Gastroesophageal sphincter (tissue), 4 donors: ENCODE data around the gene ACOX3. TPM values are rescaled to one million over a fixed set of nuclear protein-coding genes. Genes with fewer than 3 reads are reported as not detected.
A peak's percentile ranks its signal among the peaks of the same experiment; 100 is the strongest.
"Not testable (repeated sequence)": the region's sequence is repeated elsewhere in the genome, so short reads cannot be mapped to it uniquely, and the experiment has no call there.

ENCODE experiments used
- ATAC-seq: fragments of 150-250 bp; one replicate; pipeline ENCODE4 v1.9.1; 2016; ENCODE audit warnings: mild to moderate bottlenecking, moderate library complexity
- H3K27ac ChIP-seq, 4 donors: fragments of 200-600 bp; sonication (generic) in 3 of 4; 1 replicate in 3 of 4; 2 replicates in 1 of 4; pipeline ENCODE4 v1.5.1; 2016 to 2019
- H3K27me3 ChIP-seq: fragments of 200-600 bp; sonication (generic); one replicate; pipeline ENCODE4 v1.5.1; 2019
- H3K36me3 ChIP-seq, 2 donors: fragments of 200-600 bp; sonication (generic); one replicate each; pipeline ENCODE4 v1.5.1; 2019; ENCODE audit warnings: control low read depth in 1 of 2
- H3K4me1 ChIP-seq, 3 donors: fragments of 200-600 bp; sonication (generic); 1 replicate in 2 of 3; 2 replicates in 1 of 3; pipeline ENCODE4 v1.5.1; 2016 to 2019; ENCODE audit warnings: control low read depth in 2 of 3
- H3K4me3 ChIP-seq, 2 donors: fragments of 200-600 bp; sonication (generic); one replicate each; pipeline ENCODE4 v1.5.1; 2019; ENCODE audit warnings: mild to moderate bottlenecking in 1 of 2, moderate library complexity in 1 of 2
- H3K9me3 ChIP-seq, 3 donors: fragments of 200-600 bp; sonication (generic); one replicate each; pipeline ENCODE4 v1.5.1; 2017 to 2019; ENCODE audit warnings: control low read depth in 2 of 3
- CTCF ChIP-seq, 4 experiments: fragments of 200-600 bp in 2 of 4; fragments of 450-650 bp in 2 of 4; sonication (generic) in 1 of 4; IDR thresholded peaks; one replicate each; pipeline ENCODE4 v1.5.1; 2017 to 2019; ENCODE audit warnings: antibody characterized with exemption in 4 of 4, mild to moderate bottlenecking in 2 of 4, moderate library complexity in 2 of 4
- EP300 ChIP-seq: sonication (generic); formaldehyde crosslinking; IDR thresholded peaks from one replicate; pipeline ENCODE4 v1.6.1; 2017; ENCODE audit warnings: antibody characterized with exemption, mild to moderate bottlenecking
- POLR2A ChIP-seq, 2 donors: fragments of 450-650 bp; IDR thresholded peaks; one replicate each; pipeline ENCODE4 v1.6.1; 2017; ENCODE audit warnings: antibody characterized with exemption in 2 of 2, mild to moderate bottlenecking in 2 of 2, moderate library complexity in 1 of 2
- POLR2AphosphoS5 ChIP-seq: sonication (generic); formaldehyde crosslinking; IDR thresholded peaks from one replicate; pipeline ENCODE4 v1.6.1; 2017; ENCODE audit warnings: antibody characterized with exemption
- WGBS, 2 donors: methylation state at CpG; one replicate each; pipeline ENCODE4 v1.1.5; 2018; ENCODE audit warnings: low coverage in 1 of 2; 5-methylcytosine and 5-hydroxymethylcytosine counted together
- total RNA-seq, 4 donors: library from RNA; depleted of rRNA; stranded (reverse); fragments of >200 nt; gene quantifications; one replicate each; pipeline ENCODE4 v1.1.0, GENCODE V29; 2016

ACOX3 gene
- 10 to 100 TPM; 21.5 to 79.5 (median 37.1) TPM for total RNA-seq

GRCh38 chr4:8440492-8441311 lies at the start of gene ACOX3, which contains the start of gene TRMT44:
Gene ACOX3 (minus strand): TSS chr4:8440723. CDS start chr4:8416521, 24,202 bp downstream.
Gene TRMT44 (plus strand): TSS chr4:8440777. CDS start chr4:8440823, 46 bp downstream.
- WGBS, 2 donors = 0% methylated on average over 6 to 16 of the region's 60 CpGs
- H3K27me3 ChIP-seq = no peaks in the 10 kb centered on the region
- peak; percentile 95 for ATAC-seq
- peaks cover 9 to 72% (median 20%) of the 10 kb centered on the region in 3 donors for H3K4me1 ChIP-seq
- peak within 1 kb of the TSS; percentile 87 to 97 (median 95) for H3K27ac ChIP-seq
- peak within 1 kb of the TSS; percentile 62 to 89 for H3K4me3 ChIP-seq
- H3K9me3 ChIP-seq = no peaks in the 10 kb centered on the region
- peak in 2 of 4 experiments; percentile 12 to 28 for TF ChIP-seq CTCF (IDR thresholded peaks at IDR 0.05)
- TF ChIP-seq POLR2A (IDR thresholded peaks at IDR 0.05) = peak; percentile 40 to 57
- peak; percentile 94 for TF ChIP-seq POLR2AphosphoS5
- TF ChIP-seq EP300 = no peak
- peaks cover 0 to 5% of the 10 kb centered on the region in 2 donors for H3K36me3 ChIP-seq

GRCh38 chr4:8488791-8489369 lies 48.4 kb upstream of the ACOX3 start:
- Histone ChIP-seq H3K9me3 (no peaks in the 10 kb centered on the region), H3K36me3 (no peaks in the 10 kb centered on the region), H3K4me3 (no peak overlapping the region), H3K27ac (no peak overlapping the region), H3K27me3 (no peaks in the 10 kb centered on the region), H3K4me1 (no peaks in the 10 kb centered on the region)
- TF ChIP-seq CTCF (IDR thresholded peaks at IDR 0.05) = no peak
- no peak for TF ChIP-seq EP300
- TF ChIP-seq POLR2AphosphoS5 = no peak
- TF ChIP-seq POLR2A (IDR thresholded peaks at IDR 0.05) = no peak
- WGBS, 2 donors = 88% methylated on average over 5 of the region's 5 CpGs; no CpG with 5 or more reads in 1 of the 2 donors
- ATAC-seq = no peak

GRCh38 chr4:8486643-8487042 lies 46.1 kb upstream of the ACOX3 start:
- not testable (repeated sequence) for H3K4me1 ChIP-seq, H3K9me3 ChIP-seq, H3K4me3 ChIP-seq, H3K27me3 ChIP-seq, ATAC-seq, H3K36me3 ChIP-seq, H3K27ac ChIP-seq
- 37 to 42% methylated on average over 6 to 9 of the region's 9 CpGs for WGBS, 2 donors

GRCh38 chr4:8480221-8480620 lies 39.7 kb upstream of the ACOX3 start:
- ATAC-seq = no peak
- no peaks in the 10 kb centered on the region for H3K9me3 ChIP-seq
- H3K4me1 ChIP-seq = no peaks in the 10 kb centered on the region
- no peaks in the 10 kb centered on the region for H3K27me3 ChIP-seq
- H3K4me3 ChIP-seq = no peak overlapping the region
- H3K36me3 ChIP-seq = peaks cover 0 to 41% of the 10 kb centered on the region in 2 donors
- TF ChIP-seq CTCF (IDR thresholded peaks at IDR 0.05) (no peak), POLR2A (IDR thresholded peaks at IDR 0.05) (no peak), EP300 (no peak), POLR2AphosphoS5 (no peak)
- 93% methylated on average over 11 of the region's 11 CpGs; no CpG with 5 or more reads in 1 of the 2 donors for WGBS, 2 donors
- no peak overlapping the region for H3K27ac ChIP-seq

GRCh38 chr4:8478801-8479744 lies 38.5 kb upstream of the ACOX3 start:
- H3K27ac ChIP-seq = no peak overlapping the region
- ATAC-seq = no peak
- no peak for TF ChIP-seq CTCF (IDR thresholded peaks at IDR 0.05)
- TF ChIP-seq EP300 = no peak
- no peak for TF ChIP-seq POLR2AphosphoS5
- no peak for TF ChIP-seq POLR2A (IDR thresholded peaks at IDR 0.05)
- no peak overlapping the region for H3K4me3 ChIP-seq
- no peaks in the 10 kb centered on the region for H3K9me3 ChIP-seq
- H3K27me3 ChIP-seq = no peaks in the 10 kb centered on the region
- H3K4me1 ChIP-seq = peaks cover 0 to 2% (median 0%) of the 10 kb centered on the region in 3 donors
- 85 to 86% methylated on average over 8 to 9 of the region's 24 CpGs for WGBS, 2 donors
- H3K36me3 ChIP-seq = peaks cover 0 to 41% of the 10 kb centered on the region in 2 donors
